Natural killer cell (primary cell): ENCODE results near the gene HCFC1. TPM values are rescaled to one million over a fixed set of nuclear protein-coding genes. Genes with fewer than 3 reads are reported as not detected.
A peak's percentile ranks its signal among the peaks of the same experiment; 100 is the strongest.

ENCODE experiments used
- ATAC-seq, 3 donors: fragments of 150-1000 bp in 2 of 3; fragments of 200-7000 bp in 1 of 3; cut with Tn5 transposase; 1 replicate in 1 of 3; 2 replicates in 2 of 3; pipeline ENCODE4 v1.10.0; 2021; ENCODE audit warnings: mild to moderate bottlenecking in 2 of 3, moderate library complexity in 2 of 3
- DNase-seq, 2 donors: peaks; one replicate each; pipeline versions ENCODE4 v3.0.0 to v3.0.0-alpha.2; 2013 to 2021; ENCODE audit warnings: mixed read lengths in 1 of 2
- H3K27ac ChIP-seq: one replicate; pipeline ENCODE4 v1.5.1; 2013; ENCODE audit warnings: mild to moderate bottlenecking, low read length
- H3K27me3 ChIP-seq: one replicate; pipeline ENCODE4 v1.6.1; 2013; ENCODE audit warnings: low read length; ENCODE audit not compliant: control insufficient read depth, insufficient read depth
- H3K36me3 ChIP-seq: one replicate; pipeline ENCODE4 v1.6.1; 2013; ENCODE audit warnings: low read length; ENCODE audit not compliant: control insufficient read depth, insufficient read depth
- H3K4me1 ChIP-seq: one replicate; pipeline ENCODE4 v1.6.1; 2013; ENCODE audit warnings: low read length; ENCODE audit not compliant: control insufficient read depth, insufficient read depth
- H3K4me3 ChIP-seq: one replicate; pipeline ENCODE4 v1.5.1; 2013; ENCODE audit warnings: low read length
- H3K9me3 ChIP-seq: one replicate; pipeline ENCODE4 v1.6.1; 2013; ENCODE audit warnings: low read length; ENCODE audit not compliant: control insufficient read depth, insufficient read depth
- H3K27ac Mint-ChIP-seq, 2 donors: one replicate each; pipeline ENCODE4 v1.8.0; 2022; ENCODE audit warnings: mild to moderate bottlenecking in 2 of 2, mixed read lengths in 2 of 2, moderate library complexity in 1 of 2
- H3K27me3 Mint-ChIP-seq, 2 donors: one replicate each; pipeline ENCODE4 v1.8.0; 2022; ENCODE audit warnings: low read depth in 2 of 2, mixed read lengths in 2 of 2
- H3K36me3 Mint-ChIP-seq: one replicate; pipeline ENCODE4 v1.8.0; 2022; ENCODE audit warnings: mixed read lengths
- H3K4me1 Mint-ChIP-seq, 2 donors: one replicate each; pipeline ENCODE4 v1.8.0; 2022; ENCODE audit warnings: mixed read lengths in 2 of 2
- H3K4me3 Mint-ChIP-seq: one replicate; pipeline ENCODE4 v1.8.0; 2022; ENCODE audit warnings: mild to moderate bottlenecking, moderate library complexity, mixed read lengths
- H3K9me3 Mint-ChIP-seq, 2 donors: one replicate each; pipeline ENCODE4 v1.8.0; 2022; ENCODE audit warnings: mixed read lengths in 2 of 2
- CTCF ChIP-seq: fragments of 200-600 bp; IDR thresholded peaks from one replicate; pipeline ENCODE4 v1.8.0; 2022; ENCODE audit warnings: antibody characterized with exemption
- WGBS: methylation state at CpG from one replicate; pipeline ENCODE4 v1.1.7; 2013; ENCODE audit warnings: missing lambda C conversion rate; ENCODE audit not compliant: insufficient coverage; 5-methylcytosine and 5-hydroxymethylcytosine counted together
- intact Hi-C: fragments of 100-400 bp; cut with micrococcal nuclease; formaldehyde crosslinking; loops from one replicate; pipeline ENCODE4 v1.14.2; 2022
- total RNA-seq, 4 donors: library from RNA; stranded (reverse); fragments of 120-200 nt in 1 of 4; gene quantifications; one replicate each; pipeline versions ENCODE4 v1.2.3 to v1.2.4, GENCODE V29; 2013 to 2022

Gene HCFC1
- total RNA-seq, 3 donors from 2014 or later (not counting 1 experiment from before 2014, with no cell fraction given): 65.2 to 76.7 (median 67.5) TPM

- no peak for TF ChIP-seq CTCF
- Histone ChIP-seq H3K36me3 (peaks cover 22% of the 10 kb centered on the region), H3K27ac (no peak overlapping the region), H3K4me1 (peaks cover 36% of the 10 kb centered on the region), H3K27me3 (no peaks in the 10 kb centered on the region), H3K4me3 (no peak overlapping the region), H3K9me3 (no peaks in the 10 kb centered on the region)
- DNase-seq (no peak), ATAC-seq (no peak)
- intact Hi-C loops: no loop called here
- no peaks in the 10 kb centered on the region for H3K27me3 Mint-ChIP-seq
- H3K4me1 Mint-ChIP-seq: peaks cover 9 to 28% of the 10 kb centered on the region in 2 donors
- peak overlapping the region; percentile 45 for H3K4me3 Mint-ChIP-seq
- H3K36me3 Mint-ChIP-seq: no peaks in the 10 kb centered on the region
- no peak overlapping the region for H3K27ac Mint-ChIP-seq
- WGBS: 90% methylated on average over 7 of the region's 13 CpGs
- no peaks in the 10 kb centered on the region for H3K9me3 Mint-ChIP-seq
Measured at GRCh38 chrX:153932220-153932915, 39.2 kb downstream of the HCFC1 start.

GRCh38 chrX:153931748-153932147 is 39.9 kb downstream of the HCFC1 start:
- no peaks in the 10 kb centered on the region for H3K9me3 ChIP-seq
- H3K4me1 Mint-ChIP-seq: peaks cover 9 to 34% of the 10 kb centered on the region in 2 donors
- H3K4me1 ChIP-seq: peaks cover 42% of the 10 kb centered on the region
- intact Hi-C loops: no loop called here
- no peak overlapping the region for H3K4me3 Mint-ChIP-seq
- 97% methylated on average over 13 of the region's 13 CpGs for WGBS
- H3K27me3 Mint-ChIP-seq: no peaks in the 10 kb centered on the region
- H3K27me3 ChIP-seq: no peaks in the 10 kb centered on the region
- H3K27ac Mint-ChIP-seq: peak overlapping the region in 1 of 2 donors; percentile 76
- peaks cover 22% of the 10 kb centered on the region for H3K36me3 ChIP-seq
- DNase-seq: no peak
- no peak for ATAC-seq
- H3K36me3 Mint-ChIP-seq: no peaks in the 10 kb centered on the region
- H3K27ac ChIP-seq: no peak overlapping the region
- H3K9me3 Mint-ChIP-seq: no peaks in the 10 kb centered on the region
- H3K4me3 ChIP-seq: no peak overlapping the region
- TF ChIP-seq CTCF: no peak

GRCh38 chrX:153931151-153931550 is 40.5 kb downstream of the HCFC1 start:
- no peak overlapping the region for H3K4me3 ChIP-seq
- intact Hi-C loops: no loop called here
- no peak overlapping the region for H3K4me3 Mint-ChIP-seq
- no peak overlapping the region for H3K27ac ChIP-seq
- WGBS: over 99% methylated on average over 8 of the region's 8 CpGs
- H3K9me3 ChIP-seq: no peaks in the 10 kb centered on the region
- no peaks in the 10 kb centered on the region for H3K9me3 Mint-ChIP-seq
- H3K36me3 ChIP-seq: peaks cover 22% of the 10 kb centered on the region
- H3K4me1 Mint-ChIP-seq: peaks cover 9 to 33% of the 10 kb centered on the region in 2 donors
- TF ChIP-seq CTCF: no peak
- no peaks in the 10 kb centered on the region for H3K36me3 Mint-ChIP-seq
- H3K27me3 Mint-ChIP-seq: no peaks in the 10 kb centered on the region
- peaks cover 47% of the 10 kb centered on the region for H3K4me1 ChIP-seq
- DNase-seq (no peak), ATAC-seq (no peak)
- no peaks in the 10 kb centered on the region for H3K27me3 ChIP-seq
- peak overlapping the region in 1 of 2 donors; percentile 76 for H3K27ac Mint-ChIP-seq
